ENCODE measurements around the gene ZGPAT. TPM values are rescaled to one million over a fixed set of nuclear protein-coding genes. Genes with fewer than 3 reads are reported as not detected.
"Not testable (repeated sequence)": the region's sequence is repeated elsewhere in the genome, so short reads cannot be mapped to it uniquely, and the experiment has no call there.

ZGPAT gene
- total RNA-seq, 1 experiment from 2014 or later = 37.9 TPM

GRCh38 chr20:63668351-63668750 lies 39.5 kb upstream of the ZGPAT start:
- Histone ChIP-seq H2AFZ (ENCODE audit: low read length) (no peak overlapping the region), H3K9me3 (ENCODE audit: low read length) (no peaks in the 10 kb centered on the region), H3K4me1 (ENCODE audit: insufficient read depth, low read length) (no peaks in the 10 kb centered on the region), H3K79me2 (ENCODE audit: low read length) (no peaks in the 10 kb centered on the region), H3K9me2 (replicated peaks; ENCODE audit: low read length) (no peaks in the 10 kb centered on the region), H3F3A (ENCODE audit: low read length, unreplicated experiment) (no peaks in the 10 kb centered on the region), H3K4me3 (ENCODE audit: low read length) (no peak overlapping the region), H4K20me1 (ENCODE audit: low read length) (no peaks in the 10 kb centered on the region), H3K27ac (ENCODE audit: low read length) (no peak overlapping the region), H3K9ac (ENCODE audit: low read length) (no peak overlapping the region), H3K36me3 (ENCODE audit: low read depth, low read length) (peaks cover 36% of the 10 kb centered on the region), H3K4me2 (ENCODE audit: low read length) (no peak overlapping the region), H3K27me3 (ENCODE audit: low read length) (no peaks in the 10 kb centered on the region)
- TF ChIP-seq EZH2 (IDR thresholded peaks at IDR 0.05; ENCODE audit: low read length, unreplicated experiment) = no peak
- TF ChIP-seq, protein P1, sequence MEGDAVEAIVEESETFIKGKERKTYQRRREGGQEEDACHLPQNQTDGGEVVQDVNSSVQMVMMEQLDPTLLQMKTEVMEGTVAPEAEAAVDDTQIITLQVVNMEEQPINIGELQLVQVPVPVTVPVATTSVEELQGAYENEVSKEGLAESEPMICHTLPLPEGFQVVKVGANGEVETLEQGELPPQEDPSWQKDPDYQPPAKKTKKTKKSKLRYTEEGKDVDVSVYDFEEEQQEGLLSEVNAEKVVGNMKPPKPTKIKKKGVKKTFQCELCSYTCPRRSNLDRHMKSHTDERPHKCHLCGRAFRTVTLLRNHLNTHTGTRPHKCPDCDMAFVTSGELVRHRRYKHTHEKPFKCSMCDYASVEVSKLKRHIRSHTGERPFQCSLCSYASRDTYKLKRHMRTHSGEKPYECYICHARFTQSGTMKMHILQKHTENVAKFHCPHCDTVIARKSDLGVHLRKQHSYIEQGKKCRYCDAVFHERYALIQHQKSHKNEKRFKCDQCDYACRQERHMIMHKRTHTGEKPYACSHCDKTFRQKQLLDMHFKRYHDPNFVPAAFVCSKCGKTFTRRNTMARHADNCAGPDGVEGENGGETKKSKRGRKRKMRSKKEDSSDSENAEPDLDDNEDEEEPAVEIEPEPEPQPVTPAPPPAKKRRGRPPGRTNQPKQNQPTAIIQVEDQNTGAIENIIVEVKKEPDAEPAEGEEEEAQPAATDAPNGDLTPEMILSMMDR (conservative IDR thresholded peaks at IDR 0.05; ENCODE audit: low read depth, low read length) = no peak
- TF ChIP-seq EZH2phosphoT487 (IDR thresholded peaks at IDR 0.05; ENCODE audit: borderline replicate concordance, low read length) = no peak
- ATAC-seq = no peak
- intact Hi-C loops (cut with micrococcal nuclease) = no loop called here
- DNase-seq = no peak
- no TSS peak for BruUV-seq (replicated peaks)
- ChIA-PET POLR2A (ENCODE audit: unreplicated experiment) (no interaction called here), CTCF (no interaction called here)

- peaks cover 28% of the 10 kb centered on the region for H3K36me3 ChIP-seq (ENCODE audit: low read depth, low read length)
- CTCF ChIA-PET; H3K4me1 ChIP-seq (ENCODE audit: insufficient read depth, low read length); ATAC-seq; H3K27me3 ChIP-seq (ENCODE audit: low read length); H3K9me3 ChIP-seq (ENCODE audit: low read length); H3K9ac ChIP-seq (ENCODE audit: low read length); BruUV-seq (replicated peaks); H3K4me3 ChIP-seq (ENCODE audit: low read length); H4K20me1 ChIP-seq (ENCODE audit: low read length); H3F3A ChIP-seq (ENCODE audit: low read length, unreplicated experiment); H3K4me2 ChIP-seq (ENCODE audit: low read length); H3K27ac ChIP-seq (ENCODE audit: low read length); POLR2A ChIA-PET (ENCODE audit: unreplicated experiment); H2AFZ ChIP-seq (ENCODE audit: low read length); intact Hi-C loops (cut with micrococcal nuclease); H3K9me2 ChIP-seq (replicated peaks; ENCODE audit: low read length); DNase-seq; H3K79me2 ChIP-seq (ENCODE audit: low read length): not testable (repeated sequence)
These were observed 36.1 kb upstream of the ZGPAT start for GRCh38 chr20:63671695-63672094.

GRCh38 chr20:63672666-63673065 lies 35.2 kb upstream of the ZGPAT start:
- peaks cover 22% of the 10 kb centered on the region for H3K36me3 ChIP-seq (ENCODE audit: low read depth, low read length)
- no peaks in the 10 kb centered on the region for H3F3A ChIP-seq (ENCODE audit: low read length, unreplicated experiment)
- intact Hi-C loops (cut with micrococcal nuclease) = no loop called here

More at GRCh38 chr20:63672666-63673065, 35.2 kb upstream of the ZGPAT start:
- DNase-seq (no peak), ATAC-seq (no peak)
- H3K4me2 ChIP-seq (ENCODE audit: low read length) = no peak overlapping the region
- no peaks in the 10 kb centered on the region for H4K20me1 ChIP-seq (ENCODE audit: low read length)
- TF ChIP-seq EZH2 (IDR thresholded peaks at IDR 0.05; ENCODE audit: low read length, unreplicated experiment) (no peak), EZH2phosphoT487 (IDR thresholded peaks at IDR 0.05; ENCODE audit: borderline replicate concordance, low read length) (no peak)
- TF ChIP-seq, protein P1 (conservative IDR thresholded peaks at IDR 0.05; ENCODE audit: low read depth, low read length) = no peak
- BruUV-seq (replicated peaks) = no TSS peak
- no peaks in the 10 kb centered on the region for H3K27me3 ChIP-seq (ENCODE audit: low read length)
- H3K79me2 ChIP-seq (ENCODE audit: low read length) = no peaks in the 10 kb centered on the region
- no peak overlapping the region for H3K4me3 ChIP-seq (ENCODE audit: low read length)
- H3K4me1 ChIP-seq (ENCODE audit: insufficient read depth, low read length) = no peaks in the 10 kb centered on the region
- CTCF ChIA-PET = no interaction called here
- H3K9ac ChIP-seq (ENCODE audit: low read length) = no peak overlapping the region
- no peak overlapping the region for H2AFZ ChIP-seq (ENCODE audit: low read length)
- POLR2A ChIA-PET (ENCODE audit: unreplicated experiment) = no interaction called here
- no peaks in the 10 kb centered on the region for H3K9me2 ChIP-seq (replicated peaks; ENCODE audit: low read length)
- H3K9me3 ChIP-seq (ENCODE audit: low read length) = no peaks in the 10 kb centered on the region
- no peak overlapping the region for H3K27ac ChIP-seq (ENCODE audit: low read length)
